Inferior parietal cortex (tissue), 1 donor: Measurements from ENCODE around the gene RBM20.
"Not testable (repeated sequence)": the region's sequence is repeated elsewhere in the genome, so short reads cannot be mapped to it uniquely, and the experiment has no call there.

ENCODE experiments used
- DNase-seq: peaks from one replicate; pipeline ENCODE4 v3.0.0-alpha.2; 2016; ENCODE audit errors: extremely low spot score

RBM20 gene

DNA sequence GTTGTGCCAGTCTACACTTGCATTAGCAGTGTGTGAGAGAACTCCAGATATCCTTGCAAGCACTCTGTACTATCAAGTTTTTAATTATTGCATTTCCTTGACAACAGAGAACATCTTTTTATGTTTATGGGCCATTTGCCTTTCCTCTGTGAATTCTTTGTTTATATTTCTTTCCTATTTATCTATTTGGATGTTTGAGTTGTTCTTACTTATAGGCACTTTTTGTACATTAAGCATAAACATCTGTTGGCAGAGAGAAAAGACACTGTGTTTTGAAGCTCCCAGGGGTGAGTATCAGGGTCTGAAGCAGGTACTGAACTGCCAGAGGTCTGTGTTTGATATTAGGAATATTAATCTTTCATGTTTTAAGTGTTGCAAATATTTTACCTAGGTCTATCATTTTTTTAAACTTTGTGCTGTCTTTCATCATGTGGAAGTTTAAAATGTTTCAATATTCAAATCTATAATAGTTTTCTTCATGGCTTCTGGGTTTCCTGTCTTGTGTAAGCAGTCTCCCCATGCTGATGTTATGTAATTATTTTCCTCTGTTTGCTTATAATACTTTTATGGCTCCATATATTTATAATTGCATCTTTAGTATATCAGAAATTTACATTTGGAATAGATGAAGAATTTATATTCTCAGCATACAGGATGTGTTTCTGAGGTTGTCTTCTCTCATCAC lies 209.9 kb downstream of the RBM20 start:
- DNase-seq, result no peak

DNA sequence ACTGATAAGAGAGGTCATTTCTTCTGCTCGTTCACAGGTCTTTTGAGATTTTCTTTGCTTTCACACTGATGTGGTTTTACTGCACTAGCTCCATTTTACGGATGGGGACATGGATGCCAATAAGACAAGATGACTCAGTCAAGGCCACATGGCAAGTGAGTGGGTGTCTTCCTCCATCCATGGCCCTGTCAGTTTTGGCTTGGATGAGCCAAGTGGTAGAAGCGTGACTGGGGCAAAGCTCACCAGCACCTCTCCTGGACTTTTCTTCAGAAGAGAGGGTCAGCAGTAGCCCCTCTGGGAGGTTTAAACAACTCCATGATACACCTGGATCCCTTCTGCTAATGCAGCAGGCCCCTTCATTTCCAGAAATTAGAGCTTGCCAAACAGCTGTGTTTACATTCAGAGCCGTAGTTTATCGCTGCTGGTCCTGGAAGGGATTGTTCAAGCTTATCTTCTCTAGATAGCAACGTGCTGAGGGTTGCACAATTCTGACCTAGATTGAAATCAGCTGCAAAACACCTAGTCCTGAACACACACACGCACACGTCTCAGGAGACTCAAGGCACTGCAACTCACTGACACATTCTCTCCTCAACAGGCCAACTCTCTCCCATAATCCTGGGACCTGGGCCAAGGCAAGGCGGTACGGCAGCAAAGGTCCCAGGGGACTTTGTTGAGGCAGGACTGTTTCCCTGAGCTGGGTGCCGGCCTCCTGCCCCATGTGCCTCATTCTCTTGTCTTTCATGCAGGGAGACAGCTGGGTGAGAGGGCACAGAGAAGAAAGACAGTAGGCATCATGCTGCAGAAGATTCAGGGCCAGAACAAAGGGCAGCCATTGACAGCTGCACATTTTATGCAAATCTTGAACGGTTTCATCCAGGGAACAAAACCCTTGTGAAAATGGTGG lies 213.4 kb downstream of the RBM20 start:
- peak; percentile 47 for DNase-seq

DNA sequence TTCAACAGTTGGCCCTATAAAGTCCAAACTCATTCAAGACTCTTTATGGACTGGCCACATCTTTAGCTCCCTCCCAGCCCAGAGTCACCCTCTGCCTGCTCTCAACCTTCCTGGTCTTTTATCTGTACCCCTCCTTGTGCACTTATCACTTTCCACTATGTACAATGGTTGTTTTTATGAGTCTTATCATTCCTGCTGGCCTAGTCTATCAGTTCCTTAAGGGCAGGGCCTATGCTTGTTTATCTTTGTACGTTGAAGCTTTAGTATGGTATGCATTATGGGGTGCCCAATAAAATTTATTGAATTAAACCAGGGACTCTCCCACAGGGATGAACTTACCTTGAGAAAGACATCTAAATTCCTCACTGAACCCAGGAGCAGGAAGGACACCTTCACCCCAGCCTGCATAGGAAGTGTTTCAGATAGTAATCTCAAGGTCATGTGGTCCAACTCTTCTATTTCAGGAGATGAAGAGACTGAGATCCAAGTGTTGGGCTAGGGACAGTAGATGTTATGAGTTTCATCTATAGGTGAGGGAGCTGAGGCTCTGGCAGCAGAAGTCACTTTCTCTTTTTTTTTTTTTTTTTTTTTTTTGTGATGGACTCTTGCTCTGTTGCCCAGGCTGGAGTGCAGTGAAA lies 214.3 kb downstream of the RBM20 start:
- no peak for DNase-seq

DNA sequence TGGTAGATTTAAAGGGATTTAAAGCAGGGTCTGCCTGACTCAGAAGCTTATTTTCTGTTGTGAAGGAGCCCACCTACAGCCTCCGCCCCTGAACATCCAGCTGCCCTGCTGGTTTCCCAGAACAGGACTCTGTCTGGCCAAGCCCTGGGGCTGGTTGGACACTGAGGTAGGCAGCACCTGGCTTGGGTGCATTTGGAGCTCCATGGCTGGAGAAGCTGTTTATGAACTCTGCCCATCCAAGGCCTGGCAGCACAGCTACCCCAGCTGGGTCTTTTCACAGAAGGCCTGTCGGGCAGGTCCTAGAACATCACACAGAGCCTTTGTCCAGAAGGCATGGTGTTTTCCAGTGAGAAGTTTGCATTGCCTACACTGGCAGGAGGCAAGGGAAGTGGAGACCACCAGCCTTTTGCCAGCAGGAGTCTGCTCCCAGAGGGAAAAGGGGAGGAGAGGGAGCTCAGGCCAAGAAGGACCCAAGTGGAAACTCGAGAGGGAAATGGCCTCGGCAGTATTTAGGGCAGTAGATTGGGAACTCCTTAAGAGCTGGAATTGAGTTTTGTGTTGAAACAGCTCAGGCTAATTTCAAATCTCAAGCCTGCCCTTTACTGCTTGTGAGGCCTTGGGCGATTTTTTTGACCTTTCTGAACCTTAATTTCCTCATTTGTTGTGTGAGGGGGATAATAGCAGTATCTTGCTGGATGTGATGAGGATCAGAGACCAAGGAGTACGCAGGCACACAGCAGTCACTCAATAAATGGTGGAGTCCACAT lies 215.3 kb downstream of the RBM20 start:
- DNase-seq, result no peak

DNA sequence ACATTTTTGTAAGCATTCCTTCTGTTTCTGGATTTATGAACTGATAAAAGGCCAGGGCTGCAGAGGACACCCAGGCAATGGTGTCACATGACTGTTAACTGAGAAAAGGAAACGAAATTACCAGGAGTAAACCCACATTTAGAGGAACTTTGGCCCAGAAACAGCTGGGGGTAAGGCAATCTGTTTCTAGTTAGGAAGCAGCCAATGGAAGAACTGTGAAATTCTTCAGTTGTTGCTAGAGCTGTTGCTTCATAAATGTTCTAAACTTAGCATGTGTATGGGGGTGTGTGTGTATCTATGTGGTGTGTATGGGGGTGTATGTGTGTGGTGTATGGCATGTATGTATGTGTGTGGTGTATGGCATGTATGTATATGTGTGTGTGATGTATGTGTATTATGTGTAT lies 215.8 kb downstream of the RBM20 start:
- no peak for DNase-seq

DNA sequence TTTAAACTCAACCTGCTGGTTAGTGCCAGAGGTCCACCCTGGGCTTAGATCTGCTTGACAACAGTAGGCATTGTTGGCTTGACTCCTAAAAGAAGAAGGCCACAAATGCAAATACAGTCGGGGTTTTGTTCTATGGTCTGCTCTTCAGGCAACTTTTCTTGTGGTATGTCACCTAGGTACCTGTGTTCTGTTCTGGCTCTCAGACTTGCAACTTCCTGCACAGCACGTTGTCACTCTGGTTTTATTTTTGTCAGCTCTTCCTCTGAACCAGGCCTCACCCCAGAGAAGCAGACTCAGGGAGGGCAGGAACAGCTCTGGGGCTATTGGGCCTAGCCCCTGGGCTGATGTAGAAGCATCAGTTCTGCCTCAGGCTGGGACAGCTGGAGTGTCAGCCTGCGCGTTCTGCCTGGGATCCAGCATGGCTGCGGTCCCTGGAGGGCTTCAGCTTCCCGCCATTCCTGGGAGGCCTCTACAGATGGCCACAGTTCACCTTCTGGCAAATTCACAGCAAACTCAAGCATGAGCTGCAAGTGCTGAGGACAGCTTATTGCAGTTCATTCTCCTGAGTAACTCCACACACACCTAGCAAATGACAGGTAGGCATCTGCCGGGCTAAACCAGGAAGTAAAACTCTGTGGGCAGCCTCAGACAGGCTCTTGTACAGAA lies 216.6 kb downstream of the RBM20 start:
- no peak for DNase-seq

DNA sequence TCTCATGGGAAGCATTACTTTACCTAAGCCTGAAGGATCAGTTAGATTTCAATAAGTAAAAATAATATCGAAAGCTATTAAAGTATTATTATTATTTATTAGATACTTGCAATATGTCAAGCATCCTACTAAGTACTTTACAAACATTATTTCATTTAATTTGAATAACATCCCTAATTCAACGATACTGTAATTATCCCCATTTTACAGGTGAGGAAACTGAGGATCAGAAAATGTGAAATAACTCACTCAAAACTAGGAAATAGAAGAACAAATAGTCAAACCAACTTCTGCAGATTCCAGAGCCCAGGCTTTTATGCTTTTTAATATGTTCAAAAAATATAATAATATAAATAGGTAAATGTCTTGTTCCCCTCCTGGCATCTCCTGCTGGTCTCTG lies 217.3 kb downstream of the RBM20 start:
- no peak for DNase-seq

DNA sequence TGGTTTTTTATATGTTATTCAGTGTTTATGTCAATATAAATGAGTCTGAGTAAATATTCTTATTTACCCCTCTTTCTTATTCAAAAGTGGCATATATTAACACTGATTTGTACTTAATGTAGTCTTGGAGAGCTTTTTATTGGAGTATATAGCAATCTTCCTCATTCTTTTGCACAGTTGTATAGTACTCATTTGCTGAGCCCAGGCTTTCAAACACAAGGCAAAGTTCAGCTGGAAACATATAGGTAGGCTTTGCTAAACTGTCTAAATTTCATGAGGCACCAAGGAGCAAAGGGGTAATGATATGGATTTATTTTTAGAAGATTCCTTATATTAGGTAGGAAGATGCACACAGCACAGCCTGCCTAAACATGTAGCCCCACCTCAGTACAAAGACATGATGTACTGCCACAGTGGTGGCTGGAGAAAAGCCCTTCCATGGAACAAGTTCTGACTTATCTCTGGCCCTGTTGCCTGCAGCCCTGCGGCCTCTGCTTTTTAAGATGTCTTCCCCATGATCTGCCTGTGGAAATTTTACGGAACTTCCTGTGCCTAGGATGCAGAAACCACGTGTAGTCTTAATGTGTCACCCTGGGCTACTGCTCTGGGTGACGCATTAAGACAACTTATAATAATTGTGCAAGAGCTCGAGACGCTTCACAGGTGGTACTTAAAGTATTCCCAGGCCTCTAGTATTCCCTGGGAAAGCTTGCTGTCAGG lies 218.0 kb downstream of the RBM20 start:
- DNase-seq, result no peak

DNA sequence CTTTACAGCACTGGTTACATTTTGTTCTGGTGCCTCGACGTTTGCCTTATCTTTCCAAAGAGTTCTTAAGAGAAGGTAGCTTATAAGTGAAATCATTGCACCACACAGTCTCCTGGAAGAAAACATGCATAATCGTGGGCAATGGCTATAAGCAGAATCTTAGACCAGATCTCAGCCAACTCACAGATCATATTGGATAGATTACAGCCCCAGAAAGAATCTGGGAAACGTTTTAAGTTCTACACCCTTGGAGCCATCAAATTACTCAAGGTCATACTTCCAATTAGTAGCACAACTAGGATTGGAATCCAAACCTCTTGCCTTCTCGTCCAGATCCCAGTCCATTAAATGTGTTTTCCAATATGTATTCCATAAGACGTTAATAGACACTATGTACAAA lies 218.8 kb downstream of the RBM20 start:
- no peak for DNase-seq

DNA sequence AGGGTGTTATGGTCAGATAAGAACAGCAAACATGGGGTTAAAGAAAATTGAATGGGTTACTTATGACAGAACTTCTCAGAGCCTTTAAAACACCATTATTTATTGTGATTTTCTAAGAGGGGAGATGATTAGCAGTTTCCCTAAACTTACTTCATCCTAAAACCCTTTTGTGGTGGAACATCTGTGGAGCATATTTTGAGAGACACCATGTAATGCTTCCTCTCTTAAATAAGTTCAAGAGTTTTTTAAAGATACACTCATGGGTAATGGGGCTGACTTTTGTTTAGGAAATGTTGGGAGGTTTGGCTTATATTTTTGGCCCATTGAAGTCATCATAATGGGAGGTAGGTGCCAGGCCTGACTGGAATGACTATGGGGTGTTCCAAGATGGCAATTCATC lies 219.2 kb downstream of the RBM20 start:
- DNase-seq, result no peak

DNA sequence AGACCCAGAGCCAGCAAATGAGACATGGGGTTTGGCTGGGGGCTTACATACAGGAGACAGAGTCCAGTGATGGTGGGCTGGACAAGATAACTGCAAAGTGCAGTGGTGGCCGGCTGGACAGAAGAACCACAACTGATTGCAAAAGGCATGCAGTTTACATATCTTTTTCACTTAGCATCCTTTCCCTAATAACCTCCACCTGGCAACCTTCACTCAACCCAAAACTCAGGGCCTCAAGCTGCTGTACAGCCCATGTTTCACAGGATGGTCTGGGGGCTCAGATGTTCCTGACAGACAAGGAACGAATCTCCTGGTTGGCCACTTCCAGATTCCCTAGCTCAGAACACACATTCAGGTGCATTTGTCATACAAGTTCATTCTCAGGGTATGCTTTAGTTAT lies 219.8 kb downstream of the RBM20 start:
- no peak for DNase-seq

DNA sequence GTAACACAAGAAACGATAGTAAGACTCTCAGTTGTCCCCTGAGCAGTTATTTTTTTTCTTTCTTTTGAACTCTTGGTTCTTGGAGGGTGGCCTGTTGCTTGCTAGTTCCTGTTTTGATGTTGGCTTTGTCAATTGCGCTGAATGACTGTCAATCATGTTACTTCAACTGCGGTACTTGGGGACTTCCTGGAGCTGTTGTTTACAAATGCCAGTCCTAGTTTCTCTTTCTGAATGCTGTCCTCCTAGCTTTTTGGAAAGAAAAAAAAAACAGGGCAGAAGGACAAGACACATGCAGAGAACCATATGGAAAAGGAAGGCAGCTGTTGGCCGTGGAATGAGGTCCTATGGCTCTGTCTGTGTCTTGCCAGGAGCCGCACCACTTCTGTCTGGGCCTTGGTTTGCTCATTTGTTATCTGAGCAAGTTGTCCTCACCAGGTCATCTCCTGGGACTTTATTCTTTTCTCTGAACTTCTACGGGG lies 220.6 kb downstream of the RBM20 start:
- no peak for DNase-seq

DNA sequence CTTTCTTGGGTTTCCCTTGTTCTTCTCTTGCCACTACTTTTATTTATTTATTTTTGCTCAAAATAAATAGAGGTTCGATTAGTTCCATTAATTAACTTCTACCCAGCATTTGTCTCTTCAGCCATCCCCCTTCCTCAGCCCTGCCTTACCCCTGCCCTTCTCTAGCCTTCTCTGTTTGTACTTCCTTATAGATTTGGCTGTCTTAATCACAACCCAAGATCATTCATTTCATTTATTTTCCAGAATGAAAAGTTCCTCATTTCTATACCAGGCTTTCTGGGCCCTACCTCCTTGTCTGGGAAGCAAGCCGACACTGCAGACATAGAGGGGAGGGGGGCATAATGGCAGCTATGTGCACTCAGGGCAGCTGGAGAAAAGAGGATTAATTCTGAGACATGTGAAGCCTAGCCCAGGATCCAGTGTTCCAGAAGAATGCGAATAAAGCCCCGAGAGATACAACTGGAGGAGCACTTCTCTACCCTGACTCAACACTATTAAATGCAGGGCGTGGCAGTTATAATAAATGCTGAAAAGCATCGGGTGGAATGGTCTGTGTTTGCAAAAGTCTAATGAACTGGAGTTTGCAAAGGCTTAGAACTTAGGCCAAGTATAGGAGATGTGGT lies 221.2 kb downstream of the RBM20 start:
- no peak for DNase-seq

DNA sequence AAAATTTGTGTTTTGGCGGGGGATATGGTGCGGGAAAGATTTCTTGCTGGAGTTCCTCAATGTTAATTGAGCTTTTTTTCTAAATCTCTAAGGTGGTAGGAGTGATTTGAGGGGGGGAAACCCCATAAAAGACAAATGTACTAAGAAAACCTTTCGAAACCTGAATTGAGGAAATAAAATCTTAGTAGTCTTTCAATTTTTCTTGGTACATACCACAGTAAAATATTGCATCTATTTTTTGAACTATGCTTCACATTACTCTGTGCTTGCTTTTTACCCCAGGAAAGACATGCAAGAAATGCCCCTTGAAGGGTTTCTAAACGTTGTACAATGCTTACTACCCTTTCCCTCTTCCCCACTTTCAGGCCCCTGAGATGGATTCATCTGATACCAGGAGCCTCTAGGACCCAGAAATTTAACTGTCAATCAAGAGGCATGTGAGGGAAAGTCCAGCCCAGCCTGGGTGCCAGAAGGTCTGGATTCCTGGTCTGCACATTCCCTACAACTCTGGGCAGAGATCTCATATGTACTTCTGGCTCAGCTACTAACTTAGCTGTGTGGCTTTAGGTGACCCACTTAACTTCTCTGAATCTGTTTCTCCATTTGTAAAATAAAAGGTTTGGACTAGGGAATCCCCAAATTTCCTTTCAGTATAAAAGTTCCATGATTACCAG lies 221.8 kb downstream of the RBM20 start:
- no peak for DNase-seq

DNA sequence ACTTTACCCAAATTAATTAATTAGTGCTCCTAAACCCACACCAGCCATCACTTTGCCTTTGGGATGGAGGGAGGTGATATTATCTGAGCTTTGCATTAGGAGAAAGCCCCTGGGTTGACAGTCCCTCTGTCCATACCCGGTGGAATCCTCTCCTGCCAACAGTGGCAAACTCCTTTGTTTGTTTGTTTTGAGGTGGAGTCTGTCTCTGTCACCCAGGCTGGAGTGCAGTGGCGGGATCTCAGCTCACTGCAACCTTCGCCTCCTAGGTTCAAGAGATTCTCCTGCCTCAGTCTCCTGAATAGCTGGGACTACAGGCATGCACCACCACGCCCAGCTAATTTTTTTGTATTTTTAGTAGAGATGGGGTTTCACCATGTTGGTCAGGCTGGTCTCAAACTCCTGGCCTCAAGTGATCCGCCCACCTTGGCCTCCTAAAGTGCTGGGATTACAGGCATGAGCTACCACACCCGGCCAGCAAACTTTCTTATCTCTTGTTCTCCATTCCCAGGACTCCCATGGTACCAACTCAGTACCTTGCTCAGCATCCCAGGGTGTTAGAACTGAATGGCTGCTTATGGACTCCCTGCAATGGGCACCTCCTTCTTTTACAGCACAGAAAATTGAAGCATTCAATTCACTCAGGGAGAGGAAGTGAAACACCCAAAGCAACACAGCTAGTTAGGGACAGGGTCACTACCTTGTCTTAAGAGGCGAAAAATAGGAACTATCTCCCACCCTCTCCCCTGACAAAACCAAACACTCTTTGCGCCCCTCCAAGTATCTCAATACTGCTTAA lies 223.1 kb downstream of the RBM20 start:
- not testable (repeated sequence) for DNase-seq

DNA sequence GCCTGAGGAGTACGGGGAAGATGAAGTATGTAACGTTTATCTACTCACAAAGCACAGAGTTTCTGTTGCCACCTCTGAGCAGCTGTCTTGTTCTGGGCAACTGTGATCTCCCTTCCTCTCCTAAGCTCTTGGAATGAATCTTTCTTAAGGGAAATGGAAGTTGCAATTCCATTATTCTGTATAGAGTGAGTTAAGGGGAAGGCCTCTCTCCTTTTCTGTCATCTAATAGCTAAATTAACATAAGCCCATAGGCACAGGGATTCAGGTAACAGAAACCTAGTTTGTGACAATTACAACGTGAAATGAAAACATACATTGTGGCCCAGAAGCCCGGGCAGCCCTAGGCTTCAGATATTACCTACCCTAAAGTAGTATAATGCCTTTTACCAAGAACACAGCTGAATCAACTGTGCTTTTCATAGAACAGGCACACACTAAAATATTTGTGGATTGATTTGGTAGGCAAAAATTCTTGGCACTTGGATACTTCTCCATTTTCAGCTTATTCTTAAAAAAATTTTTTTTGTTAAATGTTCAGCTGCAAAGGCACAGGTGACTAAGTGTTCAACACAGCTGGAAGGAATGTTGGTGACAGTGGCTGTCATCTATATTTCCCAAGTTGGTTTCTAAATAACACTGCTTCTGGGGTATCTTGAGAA lies 223.8 kb downstream of the RBM20 start:
- no peak for DNase-seq

DNA sequence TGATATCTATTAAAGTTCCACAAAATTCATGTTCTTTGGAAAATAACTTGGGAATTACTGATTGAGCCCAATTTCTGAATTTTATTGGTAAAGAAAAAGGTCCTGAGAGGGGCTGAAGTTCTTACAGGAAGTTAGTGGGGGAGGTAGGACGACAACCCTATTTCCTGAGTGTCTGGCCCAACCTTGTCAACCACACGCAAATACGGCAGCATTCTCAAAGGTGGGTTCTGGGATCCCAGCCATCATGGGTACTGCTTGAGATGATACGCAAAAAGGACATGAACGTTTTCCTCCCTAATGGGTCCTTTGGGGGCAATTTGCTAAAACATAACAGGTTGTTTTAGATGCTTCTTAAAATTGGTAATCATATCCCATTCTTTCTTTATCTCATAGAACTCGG lies 224.8 kb downstream of the RBM20 start:
- DNase-seq, result no peak

DNA sequence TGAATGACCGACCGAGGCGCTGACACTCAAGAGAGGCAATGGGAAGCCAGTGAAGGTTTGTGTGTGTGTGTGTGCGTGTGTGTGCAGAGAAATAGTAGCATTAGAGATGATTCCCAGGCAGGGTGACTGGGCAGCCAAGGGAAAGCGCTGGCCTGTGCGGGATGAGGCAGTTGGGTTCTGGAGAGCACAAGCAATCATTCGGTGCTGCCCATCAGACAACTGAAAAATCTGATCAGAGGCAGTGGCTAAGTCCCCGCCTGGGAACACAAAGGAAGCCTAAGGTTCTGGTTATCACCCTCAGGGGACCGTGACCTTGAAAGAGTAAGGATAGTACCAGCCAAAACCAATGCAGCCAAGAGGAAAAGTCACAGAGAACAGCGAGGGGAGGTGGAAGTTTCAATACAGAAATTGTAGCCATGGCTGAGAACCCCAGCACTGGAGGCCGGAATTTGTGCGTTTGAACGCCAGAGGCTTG lies 226.7 kb downstream of the RBM20 start:
- no peak for DNase-seq
